H9 (cell line): ENCODE measurements around the gene ABCC4. TPM values are rescaled to one million over a fixed set of nuclear protein-coding genes. Genes with fewer than 3 reads are reported as not detected.

Experiments
- DNase-seq: peaks from one replicate; pipeline ENCODE4 v3.0.0-alpha.2; 2017
- H2AFZ ChIP-seq: one replicate; pipeline ENCODE4 v1.6.1; 2013; ENCODE audit warnings: mild to moderate bottlenecking, low read length, control low read depth, moderate library complexity
- H2AK5ac ChIP-seq: 2 replicates; pipeline ENCODE4 v1.6.1; 2013; ENCODE audit warnings: low read length, control low read depth, mixed read lengths; ENCODE audit not compliant: insufficient read length
- H2BK120ac ChIP-seq: one replicate; pipeline ENCODE4 v1.6.1; 2013; ENCODE audit warnings: low read depth, mild to moderate bottlenecking, low read length, control low read depth, inconsistent platforms; ENCODE audit not compliant: poor library complexity, severe bottlenecking
- H2BK12ac ChIP-seq: 2 replicates; pipeline ENCODE4 v1.6.1; 2013; ENCODE audit warnings: low read length, control low read depth, mixed read lengths, low read depth; ENCODE audit not compliant: insufficient read length
- H2BK15ac ChIP-seq: 2 replicates; pipeline ENCODE4 v1.6.1; 2013; ENCODE audit warnings: low read depth, low read length, control low read depth
- H2BK20ac ChIP-seq: one replicate; pipeline ENCODE4 v1.6.1; 2013; ENCODE audit warnings: low read depth, mild to moderate bottlenecking, low read length, control low read depth, inconsistent platforms; ENCODE audit not compliant: poor library complexity, severe bottlenecking
- H2BK5ac ChIP-seq: 2 replicates; pipeline ENCODE4 v1.6.1; 2013; ENCODE audit warnings: low read length, control low read depth, mixed read lengths; ENCODE audit not compliant: insufficient read length
- H3K14ac ChIP-seq: 2 replicates; pipeline ENCODE4 v1.6.1; 2013; ENCODE audit warnings: low read length, control low read depth; ENCODE audit not compliant: insufficient read depth
- H3K18ac ChIP-seq: 2 replicates; pipeline ENCODE4 v1.6.1; 2013; ENCODE audit warnings: low read depth, mild to moderate bottlenecking, mixed read lengths, low read length, control low read depth; ENCODE audit not compliant: insufficient read length
- H3K23ac ChIP-seq: 2 replicates; pipeline ENCODE4 v1.6.1; 2013; ENCODE audit warnings: low read length, control low read depth, mixed read lengths, low read depth; ENCODE audit not compliant: insufficient read length
- H3K23me2 ChIP-seq: 2 replicates; pipeline ENCODE4 v1.6.1; 2013; ENCODE audit warnings: low read depth, mild to moderate bottlenecking, mixed read lengths, low read length, control low read depth; ENCODE audit not compliant: insufficient read length, poor library complexity, severe bottlenecking
- H3K27ac ChIP-seq: 2 replicates; pipeline ENCODE4 v1.5.1; 2013; ENCODE audit warnings: low read length, control low read depth, mixed read lengths, low read depth; ENCODE audit not compliant: insufficient read length
- H3K27me3 ChIP-seq: 2 replicates; pipeline ENCODE4 v1.6.1; 2013; ENCODE audit warnings: low read length, control low read depth, inconsistent platforms; ENCODE audit not compliant: insufficient read depth
- H3K4ac ChIP-seq: 2 replicates; pipeline ENCODE4 v1.6.1; 2013; ENCODE audit warnings: low read depth, mild to moderate bottlenecking, control low read depth, inconsistent platforms, low read length, moderate library complexity
- H3K4me1 ChIP-seq: 2 replicates; pipeline ENCODE4 v1.6.1; 2013; ENCODE audit warnings: low read length, control low read depth, inconsistent platforms; ENCODE audit not compliant: insufficient read depth
- H3K4me2 ChIP-seq: 2 replicates; pipeline ENCODE4 v1.6.1; 2013; ENCODE audit warnings: low read length, control low read depth, mixed read lengths; ENCODE audit not compliant: insufficient read length, insufficient read depth
- H3K56ac ChIP-seq: 2 replicates; pipeline ENCODE4 v1.6.1; 2013; ENCODE audit warnings: low read depth, mild to moderate bottlenecking, mixed read lengths, low read length, control low read depth; ENCODE audit not compliant: insufficient read length
- H3K79me1 ChIP-seq: 2 replicates; pipeline ENCODE4 v1.6.1; 2013; ENCODE audit warnings: low read depth, mild to moderate bottlenecking, moderate library complexity, low read length, control low read depth, inconsistent platforms; ENCODE audit not compliant: insufficient read depth, poor library complexity, severe bottlenecking
- H3K79me2 ChIP-seq: 2 replicates; pipeline ENCODE4 v1.6.1; 2013; ENCODE audit warnings: low read length, control low read depth, inconsistent platforms; ENCODE audit not compliant: insufficient read depth
- H3K9ac ChIP-seq: 2 replicates; pipeline ENCODE4 v1.6.1; 2013; ENCODE audit warnings: low read length, control low read depth, mixed read lengths; ENCODE audit not compliant: insufficient read length; ENCODE audit errors: extremely low read depth
- H3K9me3 ChIP-seq: one replicate; pipeline ENCODE4 v1.6.1; 2013; ENCODE audit warnings: low read depth, low read length, inconsistent platforms; ENCODE audit not compliant: control insufficient read depth
- H3T11ph ChIP-seq: one replicate; pipeline ENCODE4 v1.6.1; 2013; ENCODE audit warnings: mild to moderate bottlenecking, low read length, control low read depth, inconsistent platforms
- H4K20me1 ChIP-seq: one replicate; pipeline ENCODE4 v1.6.1; 2013; ENCODE audit not compliant: control insufficient read depth, insufficient read length, insufficient read depth
- H4K5ac ChIP-seq: 2 replicates; pipeline ENCODE4 v1.6.1; 2013; ENCODE audit warnings: low read depth, mild to moderate bottlenecking, mixed read lengths, low read length, control low read depth; ENCODE audit not compliant: insufficient read length
- H4K8ac ChIP-seq: replicated peaks from 2 replicates; pipeline ENCODE4 v1.6.1; 2013; ENCODE audit warnings: low read length, control low read depth, mixed read lengths, low read depth; ENCODE audit not compliant: insufficient read length
- H4K91ac ChIP-seq: 2 replicates; pipeline ENCODE4 v1.6.1; 2013; ENCODE audit warnings: low read depth, mild to moderate bottlenecking, moderate library complexity, mixed read lengths, low read length, control low read depth; ENCODE audit not compliant: insufficient read length
- H3K27ac Mint-ChIP-seq, 3 experiments: 2 replicates in 2 of 3; 3 replicates in 1 of 3; pipeline ENCODE4 v1.8.0; 2020 to 2021; ENCODE audit warnings: mixed read lengths in 3 of 3, mild to moderate bottlenecking in 1 of 3, moderate library complexity in 1 of 3
- H3K27me3 Mint-ChIP-seq: 2 replicates; pipeline ENCODE4 v1.8.0; 2021; ENCODE audit warnings: low read depth, mild to moderate bottlenecking, moderate library complexity, mixed read lengths
- H3K36me3 Mint-ChIP-seq, 3 experiments: 2 replicates in 2 of 3; 3 replicates in 1 of 3; pipeline ENCODE4 v1.8.0; 2020 to 2021; ENCODE audit warnings: low read depth in 3 of 3, mixed read lengths in 3 of 3; ENCODE audit not compliant: insufficient read depth in 1 of 3
- H3K4me1 Mint-ChIP-seq, 2 experiments: 2 replicates each; pipeline ENCODE4 v1.8.0; 2020; ENCODE audit warnings: mixed read lengths in 2 of 2
- H3K4me3 Mint-ChIP-seq, 2 experiments: 2 replicates in 1 of 2; 3 replicates in 1 of 2; pipeline ENCODE4 v1.8.0; 2020 to 2021; ENCODE audit warnings: mild to moderate bottlenecking in 2 of 2, mixed read lengths in 2 of 2, moderate library complexity in 1 of 2
- H3K9me3 Mint-ChIP-seq, 2 experiments: 2 replicates in 1 of 2; 3 replicates in 1 of 2; pipeline ENCODE4 v1.8.0; 2020; ENCODE audit warnings: mild to moderate bottlenecking in 2 of 2, mixed read lengths in 2 of 2, moderate library complexity in 1 of 2
- WGBS: extraction: QIAGEN DNeasy Blood & Tissue Kit; methylation state at CpG from one replicate; pipeline ENCODE4 v1.1.7; 2013; ENCODE audit warnings: missing lambda C conversion rate, low lambda C conversion rate, mixed read lengths; ENCODE audit not compliant: insufficient read length; ENCODE audit errors: extremely low coverage; 5-methylcytosine and 5-hydroxymethylcytosine counted together
- total RNA-seq: library from RNA; stranded (reverse); gene quantifications from 2 replicates; pipeline ENCODE4 v1.2.1, GENCODE V29; 2021
- TF ChIP-seq, protein P1 (sequence below): fragments of 200-600 bp; sonication (generic); conservative IDR thresholded peaks from 3 replicates; pipeline ENCODE4 v1.8.0; 2021; ENCODE audit warnings: antibody characterized with exemption, mild to moderate bottlenecking

Gene ABCC4
- total RNA-seq, 1 experiment from 2014 or later = 5.9 TPM

DNA sequence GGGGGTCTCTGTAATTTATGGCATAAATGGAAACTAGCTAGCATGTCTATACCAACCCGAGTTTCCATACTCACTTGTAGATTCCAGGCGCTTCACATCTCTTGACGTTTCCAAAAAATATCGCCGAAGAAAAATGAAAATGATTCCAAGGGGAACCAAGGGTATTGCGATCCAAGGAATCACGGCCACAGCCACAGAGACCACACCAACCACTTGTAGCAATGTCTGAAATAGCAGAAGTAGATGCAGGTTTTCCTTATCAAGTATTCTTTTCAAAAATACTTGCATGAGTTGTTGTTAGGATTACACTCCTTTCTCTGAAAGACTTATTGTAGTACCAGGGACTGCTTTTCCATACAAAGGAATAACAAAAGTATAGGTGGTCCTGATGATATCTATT, 218.2 kb downstream of the ABCC4 start:
- no peak overlapping the region for H2AK5ac ChIP-seq
- H4K91ac ChIP-seq = no peak overlapping the region
- no peak overlapping the region for H2BK20ac ChIP-seq
- no peak overlapping the region for H3K4me2 ChIP-seq
- H4K5ac ChIP-seq = no peak overlapping the region
- no peak overlapping the region for H2BK15ac ChIP-seq
- H2BK12ac ChIP-seq = no peak overlapping the region
- H2AFZ ChIP-seq = no peak overlapping the region
- no peaks in the 10 kb centered on the region for H3K4me1 ChIP-seq
- Mint-ChIP-seq H3K9me3 (no peaks in the 10 kb centered on the region), H3K36me3 (no peaks in the 10 kb centered on the region), H3K27ac (no peak overlapping the region), H3K4me1 (peaks cover 0 to 4% of the 10 kb centered on the region in 2 experiments; a peak in 2 of 4 replicates), H3K27me3 (no peaks in the 10 kb centered on the region), H3K4me3 (no peak overlapping the region)
- H3K14ac ChIP-seq = no peak overlapping the region
- no peak overlapping the region for H3K4ac ChIP-seq
- no peaks in the 10 kb centered on the region for H3K23me2 ChIP-seq
- H2BK5ac ChIP-seq = no peak overlapping the region
- DNase-seq = no peak
- no CpG with 5 or more reads among the region's 7 CpGs for WGBS
- no peak overlapping the region for H4K8ac ChIP-seq
- TF ChIP-seq, protein P1, sequence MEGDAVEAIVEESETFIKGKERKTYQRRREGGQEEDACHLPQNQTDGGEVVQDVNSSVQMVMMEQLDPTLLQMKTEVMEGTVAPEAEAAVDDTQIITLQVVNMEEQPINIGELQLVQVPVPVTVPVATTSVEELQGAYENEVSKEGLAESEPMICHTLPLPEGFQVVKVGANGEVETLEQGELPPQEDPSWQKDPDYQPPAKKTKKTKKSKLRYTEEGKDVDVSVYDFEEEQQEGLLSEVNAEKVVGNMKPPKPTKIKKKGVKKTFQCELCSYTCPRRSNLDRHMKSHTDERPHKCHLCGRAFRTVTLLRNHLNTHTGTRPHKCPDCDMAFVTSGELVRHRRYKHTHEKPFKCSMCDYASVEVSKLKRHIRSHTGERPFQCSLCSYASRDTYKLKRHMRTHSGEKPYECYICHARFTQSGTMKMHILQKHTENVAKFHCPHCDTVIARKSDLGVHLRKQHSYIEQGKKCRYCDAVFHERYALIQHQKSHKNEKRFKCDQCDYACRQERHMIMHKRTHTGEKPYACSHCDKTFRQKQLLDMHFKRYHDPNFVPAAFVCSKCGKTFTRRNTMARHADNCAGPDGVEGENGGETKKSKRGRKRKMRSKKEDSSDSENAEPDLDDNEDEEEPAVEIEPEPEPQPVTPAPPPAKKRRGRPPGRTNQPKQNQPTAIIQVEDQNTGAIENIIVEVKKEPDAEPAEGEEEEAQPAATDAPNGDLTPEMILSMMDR = no peak
- H3K23ac ChIP-seq = no peak overlapping the region
- H3K27me3 ChIP-seq = no peaks in the 10 kb centered on the region
- no peaks in the 10 kb centered on the region for H3K79me2 ChIP-seq
- H4K20me1 ChIP-seq = no peaks in the 10 kb centered on the region
- H3T11ph ChIP-seq = no peak overlapping the region
- H2BK120ac ChIP-seq = no peak overlapping the region
- no peak overlapping the region for H3K9ac ChIP-seq
- H3K18ac ChIP-seq = no peak overlapping the region
- H3K79me1 ChIP-seq = no peaks in the 10 kb centered on the region
- H3K56ac ChIP-seq = no peak overlapping the region
- no peak overlapping the region for H3K27ac ChIP-seq
- H3K9me3 ChIP-seq = no peaks in the 10 kb centered on the region
